Right kidney (tissue), 1 donor: ENCODE data around the gene MIEF2.
A peak's percentile ranks its signal among the peaks of the same experiment; 100 is the strongest.
"Not testable (repeated sequence)": the region's sequence is repeated elsewhere in the genome, so short reads cannot be mapped to it uniquely, and the experiment has no call there.

Source experiments
- DNase-seq: peaks from one replicate; pipeline ENCODE4 v3.0.0-alpha.2; 2016

The MIEF2 gene

GRCh38 chr17:18291718-18292540 lies 31.5 kb downstream of the MIEF2 start:
- no peak for DNase-seq

GRCh38 chr17:18298061-18298460 lies 37.6 kb downstream of the MIEF2 start:
- DNase-seq: not testable (repeated sequence)

- no peak for DNase-seq
Measured at GRCh38 chr17:18300725-18301480, 40.4 kb downstream of the MIEF2 start.

GRCh38 chr17:18303206-18303605 lies 42.7 kb downstream of the MIEF2 start:
- DNase-seq: not testable (repeated sequence)

GRCh38 chr17:18309202-18309601 lies 48.7 kb downstream of the MIEF2 start:
- no peak for DNase-seq

- DNase-seq: no peak
Measured at GRCh38 chr17:18314059-18314730, 53.7 kb downstream of the MIEF2 start.

- peak; percentile 87 for DNase-seq
Measured at GRCh38 chr17:18314731-18315561, 54.5 kb downstream of the MIEF2 start, which contains the start of the genes SMCR8 and TOP3A. Gene SMCR8, plus strand, starts transcription at chr17:18315293. Its CDS starts 497 bp downstream, at chr17:18315790. Gene TOP3A, minus strand, starts transcription at chr17:18314994. Its CDS starts 216 bp downstream, at chr17:18314778.

GRCh38 chr17:18315562-18315922 lies 55.1 kb downstream of the MIEF2 start:
- no peak for DNase-seq

- DNase-seq: no peak
Measured at GRCh38 chr17:18315961-18316360, 55.5 kb downstream of the MIEF2 start.
